ENCODE results near the gene RRAS2.

GRCh38 chr11:14253840-14254239 is 105.1 kb downstream of the RRAS2 start:
- TF ChIP-seq EZH2 (optimal IDR thresholded peaks at IDR 0.05; ENCODE audit: low read depth, low read length) (no peak), CTCF (IDR thresholded peaks at IDR 0.05; ENCODE audit: low read length) (no peak)
